PC-3 (cell line): Measurements from ENCODE around the gene CMC2. TPM values are rescaled to one million over a fixed set of nuclear protein-coding genes. Genes with fewer than 3 reads are reported as not detected.

Experiments
- ATAC-seq: fragments of 200-7000 bp; cut with Tn5 transposase; 2 replicates; pipeline ENCODE4 v1.9.1; 2020; ENCODE audit warnings: mild to moderate bottlenecking, moderate library complexity
- BruUV-seq: library from RNA; stranded (reverse); fragments of 400-500 nt; replicated peaks from 2 replicates; lab custom pipeline; 2021; lab: Mats Ljungman, UMichigan
- CTCF ChIA-PET: fragments of 300-600 bp; sonication (Branson Sonifier 250); formaldehyde crosslinking; loops from one replicate; lab custom pipeline; 2022; ENCODE audit warnings: antibody characterized with exemption; lab: Charles Lee
- POLR2A ChIA-PET: fragments of 300-600 bp; sonication (Branson Sonifier 250); formaldehyde crosslinking; loops from one replicate; lab custom pipeline; 2022; ENCODE audit warnings: antibody characterized with exemption; ENCODE audit not compliant: unreplicated experiment; lab: Charles Lee
- DNase-seq: peaks from one replicate; pipeline ENCODE4 v3.0.0-alpha.2; 2015
- H2AFZ ChIP-seq: fragments of 300-600 bp; sonication (generic); 2 replicates; pipeline ENCODE4 v1.6.0; 2016; ENCODE audit warnings: antibody characterized with exemption, low read length
- H3F3A ChIP-seq: fragments of 300-600 bp; sonication (generic); one replicate; pipeline ENCODE4 v1.6.0; 2017; ENCODE audit warnings: antibody characterized with exemption, low read length, control low read depth, mild to moderate bottlenecking; ENCODE audit not compliant: unreplicated experiment
- H3K27ac ChIP-seq: fragments of 300-600 bp; sonication (generic); 2 replicates; pipeline ENCODE4 v1.5.1; 2016; ENCODE audit warnings: mild to moderate bottlenecking, low read length
- H3K27me3 ChIP-seq: fragments of 300-600 bp; sonication (generic); 2 replicates; pipeline ENCODE4 v1.6.1; 2016; ENCODE audit warnings: low read length, mixed read lengths
- H3K36me3 ChIP-seq: fragments of 300-600 bp; sonication (generic); 2 replicates; pipeline ENCODE4 v1.6.1; 2016; ENCODE audit warnings: low read depth, mixed run types, low read length, mixed read lengths
- H3K4me1 ChIP-seq: fragments of 300-600 bp; sonication (generic); 2 replicates; pipeline ENCODE4 v1.5.1; 2016; ENCODE audit warnings: low read length; ENCODE audit not compliant: insufficient read depth
- H3K4me2 ChIP-seq: fragments of 300-600 bp; sonication (generic); 2 replicates; pipeline ENCODE4 v1.6.0; 2016; ENCODE audit warnings: low read length
- H3K4me3 ChIP-seq: fragments of 300-600 bp; sonication (generic); 2 replicates; pipeline ENCODE4 v1.5.1; 2016; ENCODE audit warnings: mild to moderate bottlenecking, low read length, mixed read lengths
- H3K79me2 ChIP-seq: fragments of 300-600 bp; sonication (generic); 2 replicates; pipeline ENCODE4 v1.6.1; 2017; ENCODE audit warnings: low read length, mixed read lengths
- H3K9ac ChIP-seq: fragments of 300-600 bp; sonication (generic); 2 replicates; pipeline ENCODE4 v1.6.0; 2016; ENCODE audit warnings: mild to moderate bottlenecking, low read length
- H3K9me2 ChIP-seq: fragments of 300-600 bp; sonication (generic); replicated peaks from 2 replicates; pipeline ENCODE4 v1.6.1; 2016; ENCODE audit warnings: mixed run types, low read length, mixed read lengths
- H3K9me3 ChIP-seq: fragments of 300-600 bp; sonication (generic); 2 replicates; pipeline ENCODE4 v1.6.1; 2016; ENCODE audit warnings: low read length, mixed read lengths
- H4K20me1 ChIP-seq: fragments of 300-600 bp; sonication (generic); 2 replicates; pipeline ENCODE4 v1.6.1; 2016; ENCODE audit warnings: low read length, mixed read lengths
- EZH2 ChIP-seq: fragments of 300-600 bp; sonication (generic); IDR thresholded peaks from one replicate; pipeline ENCODE4 v1.6.1; 2017; ENCODE audit warnings: antibody characterized with exemption, mild to moderate bottlenecking, low read length; ENCODE audit not compliant: unreplicated experiment
- EZH2phosphoT487 ChIP-seq: fragments of 300-600 bp; sonication (generic); IDR thresholded peaks from 2 replicates; pipeline ENCODE4 v1.6.1; 2018; ENCODE audit warnings: mild to moderate bottlenecking, antibody characterized with exemption, low read length, borderline replicate concordance
- intact Hi-C: fragments of 100-400 bp; cut with micrococcal nuclease; formaldehyde crosslinking; loops from 2 replicates; pipeline ENCODE4 v1.9.0; 2023
- total RNA-seq: library from RNA; depleted of rRNA; stranded (reverse); fragments of >200 nt; gene quantifications from 2 replicates; pipeline ENCODE4 v1.2.3, GENCODE V29; 2014
- TF ChIP-seq, protein P1 (sequence below): fragments of 300-600 bp; sonication (generic); conservative IDR thresholded peaks from 2 replicates; pipeline ENCODE4 v1.5.1; 2017; ENCODE audit warnings: antibody characterized with exemption, low read depth, mild to moderate bottlenecking, low read length

CMC2 gene
- total RNA-seq, 1 experiment from 2014 or later: 86.2 TPM

DNA sequence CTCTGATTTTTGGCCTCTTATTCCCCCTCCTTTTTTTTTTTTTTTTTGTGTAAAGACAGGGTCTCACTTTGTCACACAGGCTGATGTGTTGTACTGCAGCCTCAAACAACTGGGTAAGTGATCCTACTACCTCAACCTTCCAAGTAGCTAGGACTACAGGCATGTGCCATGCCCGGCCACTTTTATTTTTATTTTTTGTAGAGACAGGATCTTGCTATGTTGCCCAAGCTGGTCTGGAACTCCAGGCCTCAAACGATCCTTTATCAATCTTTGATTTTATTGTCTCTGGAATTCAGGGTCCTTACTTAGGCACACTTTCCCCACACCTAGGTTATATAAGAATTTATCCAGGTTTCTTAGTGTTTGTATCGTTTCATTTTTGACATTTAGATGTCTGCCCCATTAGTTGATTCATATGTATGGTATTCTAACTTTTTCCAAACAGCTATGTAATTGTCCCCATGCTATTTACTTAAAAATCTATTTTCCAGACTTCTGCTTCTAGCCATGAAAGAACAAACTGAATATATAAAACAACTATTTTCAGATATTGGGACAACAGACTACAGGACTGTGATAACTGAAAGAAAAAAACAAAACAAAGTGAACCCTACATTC is 13.9 kb downstream of the CMC2 start:
- H3K27ac ChIP-seq: no peak overlapping the region
- no peaks in the 10 kb centered on the region for H3K9me3 ChIP-seq
- DNase-seq (no peak), ATAC-seq (no peak)
- CTCF ChIA-PET: no interaction called here
- POLR2A ChIA-PET: no interaction called here
- H3K36me3 ChIP-seq: peaks cover 5% of the 10 kb centered on the region; the same call in 1 of the 2 replicates
- H3K4me1 ChIP-seq: peaks cover 8% of the 10 kb centered on the region
- H3K27me3 ChIP-seq: no peaks in the 10 kb centered on the region
- H3K4me3 ChIP-seq: no peak overlapping the region
- no peaks in the 10 kb centered on the region for H3F3A ChIP-seq
- H3K9me2 ChIP-seq: no peaks in the 10 kb centered on the region
- no peak overlapping the region for H3K9ac ChIP-seq
- intact Hi-C loops: no loop called here
- H4K20me1 ChIP-seq: no peaks in the 10 kb centered on the region
- TF ChIP-seq EZH2 (no peak), EZH2phosphoT487 (no peak)
- TF ChIP-seq, protein P1, sequence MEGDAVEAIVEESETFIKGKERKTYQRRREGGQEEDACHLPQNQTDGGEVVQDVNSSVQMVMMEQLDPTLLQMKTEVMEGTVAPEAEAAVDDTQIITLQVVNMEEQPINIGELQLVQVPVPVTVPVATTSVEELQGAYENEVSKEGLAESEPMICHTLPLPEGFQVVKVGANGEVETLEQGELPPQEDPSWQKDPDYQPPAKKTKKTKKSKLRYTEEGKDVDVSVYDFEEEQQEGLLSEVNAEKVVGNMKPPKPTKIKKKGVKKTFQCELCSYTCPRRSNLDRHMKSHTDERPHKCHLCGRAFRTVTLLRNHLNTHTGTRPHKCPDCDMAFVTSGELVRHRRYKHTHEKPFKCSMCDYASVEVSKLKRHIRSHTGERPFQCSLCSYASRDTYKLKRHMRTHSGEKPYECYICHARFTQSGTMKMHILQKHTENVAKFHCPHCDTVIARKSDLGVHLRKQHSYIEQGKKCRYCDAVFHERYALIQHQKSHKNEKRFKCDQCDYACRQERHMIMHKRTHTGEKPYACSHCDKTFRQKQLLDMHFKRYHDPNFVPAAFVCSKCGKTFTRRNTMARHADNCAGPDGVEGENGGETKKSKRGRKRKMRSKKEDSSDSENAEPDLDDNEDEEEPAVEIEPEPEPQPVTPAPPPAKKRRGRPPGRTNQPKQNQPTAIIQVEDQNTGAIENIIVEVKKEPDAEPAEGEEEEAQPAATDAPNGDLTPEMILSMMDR: no peak
- H2AFZ ChIP-seq: no peak overlapping the region
- BruUV-seq: no TSS peak
- no peak overlapping the region for H3K4me2 ChIP-seq
- peaks cover 80% of the 10 kb centered on the region for H3K79me2 ChIP-seq

DNA sequence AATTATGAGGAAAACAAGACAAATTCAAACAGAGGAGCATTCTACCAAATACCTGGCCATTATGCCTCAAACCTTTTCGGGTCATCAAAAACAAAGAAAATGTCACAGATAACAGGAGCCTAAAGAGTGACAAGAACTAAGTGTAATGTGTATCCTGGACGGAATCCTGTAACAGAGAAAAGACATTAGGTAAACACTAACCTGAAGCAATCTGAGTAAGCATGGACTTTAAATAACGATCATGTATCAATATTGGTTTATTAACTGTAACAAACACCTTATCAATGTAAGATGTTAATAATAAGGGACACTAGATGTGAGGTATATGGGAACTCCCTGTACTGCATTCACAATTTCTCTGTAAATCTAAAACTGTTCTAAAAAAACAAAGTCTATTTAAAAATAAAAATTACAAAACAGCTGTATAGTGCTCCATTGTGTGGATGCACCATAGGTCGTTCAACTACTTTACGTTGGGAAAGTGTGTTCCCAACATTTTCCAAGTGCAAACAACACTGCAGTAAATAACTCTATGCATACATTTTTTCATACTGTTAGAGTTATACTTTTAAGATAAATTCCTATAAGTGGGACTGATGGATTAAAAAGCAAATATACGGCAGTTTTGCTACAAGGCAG is 14.8 kb downstream of the CMC2 start:
- Histone ChIP-seq H3K4me2 (no peak overlapping the region), H4K20me1 (no peaks in the 10 kb centered on the region), H3K27me3 (no peaks in the 10 kb centered on the region), H3F3A (no peaks in the 10 kb centered on the region), H3K36me3 (peaks cover 5% of the 10 kb centered on the region; the same call in 1 of the 2 replicates), H3K9me2 (no peaks in the 10 kb centered on the region), H3K4me3 (no peak overlapping the region), H3K9me3 (no peaks in the 10 kb centered on the region), H3K79me2 (peaks cover 73% of the 10 kb centered on the region), H3K27ac (no peak overlapping the region), H2AFZ (no peak overlapping the region), H3K9ac (no peak overlapping the region), H3K4me1 (peaks cover 8% of the 10 kb centered on the region)
- intact Hi-C loops: no loop called here
- TF ChIP-seq EZH2phosphoT487 (no peak), EZH2 (no peak)
- TF ChIP-seq, protein P1: no peak
- DNase-seq: no peak
- ATAC-seq: no peak
- POLR2A ChIA-PET: no interaction called here
- CTCF ChIA-PET: no interaction called here
- no TSS peak for BruUV-seq

DNA sequence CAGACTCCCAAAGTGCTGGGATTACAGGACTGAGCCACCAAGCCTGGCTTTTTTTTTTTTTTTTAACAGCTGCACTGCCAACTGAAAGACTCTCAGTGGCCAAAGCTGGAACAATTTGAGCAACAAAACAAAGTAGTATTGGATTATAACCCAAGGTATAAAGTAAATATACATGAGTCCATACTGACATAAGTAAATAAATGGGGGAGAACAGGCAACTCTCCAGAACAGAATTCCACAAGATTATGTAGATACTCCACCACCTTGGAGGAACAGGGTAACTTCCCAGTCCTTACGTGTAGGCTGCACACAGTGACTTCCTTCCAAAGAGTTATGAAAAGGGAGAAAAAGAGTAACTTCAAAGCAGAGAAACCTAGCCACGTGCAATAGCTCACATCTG is 15.7 kb downstream of the CMC2 start:
- intact Hi-C loops: no loop called here
- BruUV-seq: no TSS peak
- Histone ChIP-seq H3K27me3 (no peaks in the 10 kb centered on the region), H3K9me3 (no peaks in the 10 kb centered on the region), H3F3A (no peaks in the 10 kb centered on the region), H3K4me1 (peaks cover 8% of the 10 kb centered on the region), H3K79me2 (peaks cover 71% of the 10 kb centered on the region), H3K4me2 (no peak overlapping the region), H3K9me2 (no peaks in the 10 kb centered on the region), H3K27ac (no peak overlapping the region), H3K36me3 (peaks cover 5% of the 10 kb centered on the region; the same call in 1 of the 2 replicates), H3K9ac (no peak overlapping the region), H4K20me1 (no peaks in the 10 kb centered on the region), H3K4me3 (no peak overlapping the region), H2AFZ (no peak overlapping the region)
- TF ChIP-seq EZH2phosphoT487 (no peak), EZH2 (no peak)
- TF ChIP-seq, protein P1: no peak
- DNase-seq (no peak), ATAC-seq (no peak)
- POLR2A ChIA-PET: interaction anchor here (0.5 to 0.6 kb wide), 2 partner anchors 15 to 86 kb away, joined by 5 to 6 read pairs; partner anchors contain the start of gene C16orf46
- CTCF ChIA-PET: no interaction called here
